ENCODE results near the gene GAS7. TPM values are rescaled to one million over a fixed set of nuclear protein-coding genes. Genes with fewer than 3 reads are reported as not detected.

The GAS7 gene
- total and polyA plus RNA-seq, 2 of the 13 experiments (the other 11 are each of a cell fraction or from before 2014, with no cell fraction given): 1.0 to 5.2 TPM

- whole genome bisulfite sequencing (ENCODE audit: low lambda C conversion rate): 29% methylated on average over 7 of the region's 7 CpGs
- no peak for DNase-seq (ENCODE audit: low spot score)
- in situ Hi-C loops (cut with HindIII; ENCODE audit: extremely low pct_ligation_motif_present, low pct_unique_long_range_greater_than_20kb) (no loop called here), intact Hi-C loops (cut with micrococcal nuclease; ENCODE audit: unreplicated experiment) (no loop called here)
- Histone ChIP-seq H3K27me3 (ENCODE audit: control insufficient read depth in 1 of 2, insufficient read depth in 2 of 2, low read length in 2 of 2) (peaks cover 0 to 3% of the 10 kb centered on the region in 2 experiments; a peak in 2 of 5 replicates), H3K4me2 (ENCODE audit: low read depth, low read length) (no peak overlapping the region), H3K9ac (ENCODE audit: insufficient read depth, low read depth, low read length) (no peak overlapping the region), H4K20me1 (ENCODE audit: insufficient read depth, low read length) (no peaks in the 10 kb centered on the region), H3K79me2 (ENCODE audit: insufficient read depth, low read length) (no peaks in the 10 kb centered on the region), H3K36me3 (replicated peaks in 1 of 2; ENCODE audit: control insufficient read depth in 1 of 2, insufficient read depth in 2 of 2, low read length in 2 of 2) (no peaks in the 10 kb centered on the region), H2AFZ (ENCODE audit: low read length) (no peak overlapping the region), H3K27ac (ENCODE audit: extremely low read length, insufficient read depth, low read length) (no peak overlapping the region), H3K9me3 (ENCODE audit: low read length) (no peaks in the 10 kb centered on the region), H3K4me1 (ENCODE audit: insufficient read depth, low read length) (no peaks in the 10 kb centered on the region), H3K4me3 (replicated peaks in 1 of 3; ENCODE audit: insufficient read depth in 1 of 3, low read depth in 2 of 3, low read length in 3 of 3) (no peak overlapping the region)
- BruUV-seq (replicated peaks): no TSS peak
- POLR2A ChIA-PET: no interaction called here
- no peak for FAIRE-seq
- TF ChIP-seq HNF4A (CRISPR knock-in tag; IDR thresholded peaks at IDR 0.05) (no peak), TMF1 (CRISPR knock-in tag; IDR thresholded peaks at IDR 0.05; ENCODE audit: low read depth) (no peak), KLF15 (CRISPR knock-in tag; IDR thresholded peaks at IDR 0.05; ENCODE audit: borderline replicate concordance) (no peak)
- TF ChIP-seq, protein P1, sequence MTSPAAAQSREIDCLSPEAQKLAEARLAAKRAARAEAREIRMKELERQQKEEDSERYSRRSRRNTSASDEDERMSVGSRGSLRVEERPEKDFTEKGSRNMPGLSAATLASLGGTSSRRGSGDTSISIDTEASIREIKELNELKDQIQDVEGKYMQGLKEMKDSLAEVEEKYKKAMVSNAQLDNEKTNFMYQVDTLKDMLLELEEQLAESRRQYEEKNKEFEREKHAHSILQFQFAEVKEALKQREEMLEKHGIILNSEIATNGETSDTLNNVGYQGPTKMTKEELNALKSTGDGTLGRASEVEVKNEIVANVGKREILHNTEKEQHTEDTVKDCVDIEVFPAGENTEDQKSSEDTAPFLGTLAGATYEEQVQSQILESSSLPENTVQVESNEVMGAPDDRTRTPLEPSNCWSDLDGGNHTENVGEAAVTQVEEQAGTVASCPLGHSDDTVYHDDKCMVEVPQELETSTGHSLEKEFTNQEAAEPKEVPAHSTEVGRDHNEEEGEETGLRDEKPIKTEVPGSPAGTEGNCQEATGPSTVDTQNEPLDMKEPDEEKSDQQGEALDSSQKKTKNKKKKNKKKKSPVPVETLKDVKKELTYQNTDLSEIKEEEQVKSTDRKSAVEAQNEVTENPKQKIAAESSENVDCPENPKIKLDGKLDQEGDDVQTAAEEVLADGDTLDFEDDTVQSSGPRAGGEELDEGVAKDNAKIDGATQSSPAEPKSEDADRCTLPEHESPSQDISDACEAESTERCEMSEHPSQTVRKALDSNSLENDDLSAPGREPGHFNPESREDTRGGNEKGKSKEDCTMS (CRISPR knock-in tag; conservative IDR thresholded peaks at IDR 0.05): no peak
- CTCF ChIA-PET (ENCODE audit: low intra/inter-chr PET ratio, low total read pairs): no interaction called here
- no peak for ATAC-seq
These were observed 207.1 kb downstream of the GAS7 start for GRCh38 chr17:9991351-9991750.

GRCh38 chr17:9987779-9988585 lies 210.4 kb downstream of the GAS7 start:
- no TSS peak for BruUV-seq (replicated peaks)
- Histone ChIP-seq H3K4me1 (ENCODE audit: insufficient read depth, low read length) (no peaks in the 10 kb centered on the region), H3K36me3 (replicated peaks in 1 of 2; ENCODE audit: control insufficient read depth in 1 of 2, insufficient read depth in 2 of 2, low read length in 2 of 2) (no peaks in the 10 kb centered on the region), H3K27ac (ENCODE audit: extremely low read length, insufficient read depth, low read length) (no peak overlapping the region), H3K4me3 (replicated peaks in 1 of 3; ENCODE audit: insufficient read depth in 1 of 3, low read depth in 2 of 3, low read length in 3 of 3) (no peak overlapping the region), H3K9me3 (ENCODE audit: low read length) (no peaks in the 10 kb centered on the region), H3K4me2 (ENCODE audit: low read depth, low read length) (no peak overlapping the region), H3K79me2 (ENCODE audit: insufficient read depth, low read length) (no peaks in the 10 kb centered on the region), H3K27me3 (ENCODE audit: control insufficient read depth in 1 of 2, insufficient read depth in 2 of 2, low read length in 2 of 2) (peaks cover 0 to 3% of the 10 kb centered on the region in 2 experiments; a peak in 2 of 5 replicates), H3K9ac (ENCODE audit: insufficient read depth, low read depth, low read length) (no peak overlapping the region), H4K20me1 (ENCODE audit: insufficient read depth, low read length) (no peaks in the 10 kb centered on the region), H2AFZ (ENCODE audit: low read length) (no peak overlapping the region)
- in situ Hi-C loops (cut with HindIII; ENCODE audit: extremely low pct_ligation_motif_present, low pct_unique_long_range_greater_than_20kb): no loop called here
- FAIRE-seq (no peak), ATAC-seq (peak; percentile 71), DNase-seq (ENCODE audit: low spot score) (peak; percentile 18)
- intact Hi-C loops (cut with micrococcal nuclease; ENCODE audit: unreplicated experiment): no loop called here
- ChIA-PET POLR2A (no interaction called here), CTCF (ENCODE audit: low intra/inter-chr PET ratio, low total read pairs) (no interaction called here)
- TF ChIP-seq SPEN (CRISPR knock-in tag; IDR thresholded peaks at IDR 0.05; ENCODE audit: low read depth) (no peak), XRCC5 (optimal IDR thresholded peaks at IDR 0.05; ENCODE audit: low read length) (peak; percentile 22)
- TF ChIP-seq, protein P2, sequence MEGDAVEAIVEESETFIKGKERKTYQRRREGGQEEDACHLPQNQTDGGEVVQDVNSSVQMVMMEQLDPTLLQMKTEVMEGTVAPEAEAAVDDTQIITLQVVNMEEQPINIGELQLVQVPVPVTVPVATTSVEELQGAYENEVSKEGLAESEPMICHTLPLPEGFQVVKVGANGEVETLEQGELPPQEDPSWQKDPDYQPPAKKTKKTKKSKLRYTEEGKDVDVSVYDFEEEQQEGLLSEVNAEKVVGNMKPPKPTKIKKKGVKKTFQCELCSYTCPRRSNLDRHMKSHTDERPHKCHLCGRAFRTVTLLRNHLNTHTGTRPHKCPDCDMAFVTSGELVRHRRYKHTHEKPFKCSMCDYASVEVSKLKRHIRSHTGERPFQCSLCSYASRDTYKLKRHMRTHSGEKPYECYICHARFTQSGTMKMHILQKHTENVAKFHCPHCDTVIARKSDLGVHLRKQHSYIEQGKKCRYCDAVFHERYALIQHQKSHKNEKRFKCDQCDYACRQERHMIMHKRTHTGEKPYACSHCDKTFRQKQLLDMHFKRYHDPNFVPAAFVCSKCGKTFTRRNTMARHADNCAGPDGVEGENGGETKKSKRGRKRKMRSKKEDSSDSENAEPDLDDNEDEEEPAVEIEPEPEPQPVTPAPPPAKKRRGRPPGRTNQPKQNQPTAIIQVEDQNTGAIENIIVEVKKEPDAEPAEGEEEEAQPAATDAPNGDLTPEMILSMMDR (CRISPR knock-in tag; IDR thresholded peaks at IDR 0.05): peak; percentile 58
- TF ChIP-seq, protein P3, sequence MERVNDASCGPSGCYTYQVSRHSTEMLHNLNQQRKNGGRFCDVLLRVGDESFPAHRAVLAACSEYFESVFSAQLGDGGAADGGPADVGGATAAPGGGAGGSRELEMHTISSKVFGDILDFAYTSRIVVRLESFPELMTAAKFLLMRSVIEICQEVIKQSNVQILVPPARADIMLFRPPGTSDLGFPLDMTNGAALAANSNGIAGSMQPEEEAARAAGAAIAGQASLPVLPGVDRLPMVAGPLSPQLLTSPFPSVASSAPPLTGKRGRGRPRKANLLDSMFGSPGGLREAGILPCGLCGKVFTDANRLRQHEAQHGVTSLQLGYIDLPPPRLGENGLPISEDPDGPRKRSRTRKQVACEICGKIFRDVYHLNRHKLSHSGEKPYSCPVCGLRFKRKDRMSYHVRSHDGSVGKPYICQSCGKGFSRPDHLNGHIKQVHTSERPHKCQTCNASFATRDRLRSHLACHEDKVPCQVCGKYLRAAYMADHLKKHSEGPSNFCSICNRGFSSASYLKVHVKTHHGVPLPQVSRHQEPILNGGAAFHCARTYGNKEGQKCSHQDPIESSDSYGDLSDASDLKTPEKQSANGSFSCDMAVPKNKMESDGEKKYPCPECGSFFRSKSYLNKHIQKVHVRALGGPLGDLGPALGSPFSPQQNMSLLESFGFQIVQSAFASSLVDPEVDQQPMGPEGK (CRISPR knock-in tag; IDR thresholded peaks at IDR 0.05): no peak
- TF ChIP-seq, protein P4, sequence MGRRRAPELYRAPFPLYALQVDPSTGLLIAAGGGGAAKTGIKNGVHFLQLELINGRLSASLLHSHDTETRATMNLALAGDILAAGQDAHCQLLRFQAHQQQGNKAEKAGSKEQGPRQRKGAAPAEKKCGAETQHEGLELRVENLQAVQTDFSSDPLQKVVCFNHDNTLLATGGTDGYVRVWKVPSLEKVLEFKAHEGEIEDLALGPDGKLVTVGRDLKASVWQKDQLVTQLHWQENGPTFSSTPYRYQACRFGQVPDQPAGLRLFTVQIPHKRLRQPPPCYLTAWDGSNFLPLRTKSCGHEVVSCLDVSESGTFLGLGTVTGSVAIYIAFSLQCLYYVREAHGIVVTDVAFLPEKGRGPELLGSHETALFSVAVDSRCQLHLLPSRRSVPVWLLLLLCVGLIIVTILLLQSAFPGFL (CRISPR knock-in tag; IDR thresholded peaks at IDR 0.05): no peak
- 40% methylated on average over 7 of the region's 7 CpGs for WGBS (ENCODE audit: low lambda C conversion rate)
